Loucy (cell line): Measurements from ENCODE around the gene GNAI3.

Experiments used
- H2AFZ ChIP-seq: fragments of 200-600 bp; sonication (generic); 2 replicates; pipeline ENCODE4 v1.6.0; 2016; ENCODE audit warnings: antibody characterized with exemption, mild to moderate bottlenecking, low read length, moderate library complexity
- H3F3A ChIP-seq: fragments of 200-600 bp; 2 replicates; pipeline ENCODE4 v1.6.0; 2016; ENCODE audit warnings: antibody characterized with exemption, low read depth, mild to moderate bottlenecking
- H3K27me3 ChIP-seq: fragments of 200-600 bp; sonication (generic); 2 replicates; pipeline ENCODE4 v1.6.1; 2014; ENCODE audit warnings: low read length, mild to moderate bottlenecking; ENCODE audit not compliant: insufficient read depth, poor library complexity, severe bottlenecking
- H3K36me3 ChIP-seq: fragments of 200-600 bp; sonication (generic); 2 replicates; pipeline ENCODE4 v1.6.1; 2016; ENCODE audit warnings: low read length; ENCODE audit not compliant: insufficient read depth
- H3K4me1 ChIP-seq: fragments of 200-600 bp; sonication (generic); 2 replicates; pipeline ENCODE4 v1.5.1; 2014; ENCODE audit warnings: low read length, mild to moderate bottlenecking; ENCODE audit not compliant: insufficient read depth, poor library complexity, severe bottlenecking
- H3K4me2 ChIP-seq: fragments of 200-600 bp; sonication (generic); 2 replicates; pipeline ENCODE4 v1.6.0; 2014; ENCODE audit warnings: antibody characterized with exemption, low read length, low read depth, mild to moderate bottlenecking; ENCODE audit not compliant: poor library complexity, severe bottlenecking
- H3K4me3 ChIP-seq: fragments of 200-600 bp; sonication (generic); 2 replicates; pipeline ENCODE4 v1.5.1; 2014; ENCODE audit warnings: low read length, mild to moderate bottlenecking, mixed read lengths; ENCODE audit not compliant: poor library complexity, severe bottlenecking
- H3K79me2 ChIP-seq: fragments of 200-600 bp; sonication (generic); 2 replicates; pipeline ENCODE4 v1.6.1; 2014; ENCODE audit warnings: low read length; ENCODE audit not compliant: insufficient read depth
- H3K9ac ChIP-seq: fragments of 200-600 bp; sonication (generic); 2 replicates; pipeline ENCODE4 v1.6.0; 2014; ENCODE audit warnings: mild to moderate bottlenecking, low read depth, low read length, moderate library complexity; ENCODE audit not compliant: poor library complexity, severe bottlenecking
- H3K9me2 ChIP-seq: fragments of 200-600 bp; sonication (generic); replicated peaks from 2 replicates; pipeline ENCODE4 v1.6.1; 2016; ENCODE audit warnings: low read depth, low read length, mixed read lengths
- H3K9me3 ChIP-seq: fragments of 200-600 bp; sonication (generic); 2 replicates; pipeline ENCODE4 v1.6.1; 2014; ENCODE audit warnings: mild to moderate bottlenecking, antibody characterized with exemption, low read length, low read depth; ENCODE audit not compliant: insufficient read depth
- H4K20me1 ChIP-seq: fragments of 200-600 bp; sonication (generic); 2 replicates; pipeline ENCODE4 v1.6.0; 2014; ENCODE audit warnings: antibody characterized with exemption, low read length, mild to moderate bottlenecking; ENCODE audit not compliant: insufficient read depth, poor library complexity, severe bottlenecking
- CTCF ChIP-seq: fragments of 200-600 bp; sonication (generic); conservative IDR thresholded peaks from 2 replicates; pipeline ENCODE4 v1.5.1; 2014; ENCODE audit warnings: mild to moderate bottlenecking, antibody characterized with exemption, low read length
- EZH2phosphoT487 ChIP-seq: fragments of 200-600 bp; IDR thresholded peaks from 2 replicates; pipeline ENCODE4 v1.6.1; 2018; ENCODE audit warnings: antibody characterized with exemption, mild to moderate bottlenecking, moderate library complexity, borderline replicate concordance

The GNAI3 gene

GRCh38 chr1:109598156-109598555 is 49.7 kb downstream of the GNAI3 start:
- Histone ChIP-seq H3K4me2 (no peak overlapping the region), H4K20me1 (no peaks in the 10 kb centered on the region), H3K27me3 (no peaks in the 10 kb centered on the region), H3F3A (no peaks in the 10 kb centered on the region), H3K4me3 (no peak overlapping the region), H3K9me2 (no peaks in the 10 kb centered on the region), H3K36me3 (peaks cover 25% of the 10 kb centered on the region; the same call in 1 of the 2 replicates), H3K4me1 (peaks cover 2% of the 10 kb centered on the region), H2AFZ (no peak overlapping the region), H3K9me3 (no peaks in the 10 kb centered on the region), H3K9ac (no peak overlapping the region), H3K79me2 (no peaks in the 10 kb centered on the region)
- TF ChIP-seq EZH2phosphoT487 (no peak), CTCF (no peak)

GRCh38 chr1:109598655-109599054 is 50.2 kb downstream of the GNAI3 start:
- Histone ChIP-seq H3K36me3 (peaks cover 20% of the 10 kb centered on the region; the same call in 1 of the 2 replicates), H3K9me2 (no peaks in the 10 kb centered on the region), H3K79me2 (no peaks in the 10 kb centered on the region)

GRCh38 chr1:109603229-109603628 is 54.8 kb downstream of the GNAI3 start:
- Histone ChIP-seq H3K9me2 (no peaks in the 10 kb centered on the region), H3K4me2 (no peak overlapping the region), H3K9ac (no peak overlapping the region), H3K4me3 (no peak overlapping the region), H3F3A (no peaks in the 10 kb centered on the region), H3K27me3 (no peaks in the 10 kb centered on the region), H3K4me1 (peaks cover 7% of the 10 kb centered on the region), H4K20me1 (no peaks in the 10 kb centered on the region), H2AFZ (no peak overlapping the region), H3K36me3 (no peaks in the 10 kb centered on the region), H3K9me3 (no peaks in the 10 kb centered on the region), H3K79me2 (no peaks in the 10 kb centered on the region)
- no peak for TF ChIP-seq CTCF
- no peak for TF ChIP-seq EZH2phosphoT487

More at GRCh38 chr1:109598655-109599054, 50.2 kb downstream of the GNAI3 start:
- TF ChIP-seq CTCF: peak; percentile 54
- no peak for TF ChIP-seq EZH2phosphoT487
- no peak overlapping the region for H3K4me2 ChIP-seq
- H3F3A ChIP-seq: no peaks in the 10 kb centered on the region
- H3K9me3 ChIP-seq: no peaks in the 10 kb centered on the region
- no peak overlapping the region for H2AFZ ChIP-seq
- H3K27me3 ChIP-seq: no peaks in the 10 kb centered on the region
- H3K9ac ChIP-seq: no peak overlapping the region
- H3K4me1 ChIP-seq: peaks cover 7% of the 10 kb centered on the region
- no peak overlapping the region for H3K4me3 ChIP-seq
- H4K20me1 ChIP-seq: no peaks in the 10 kb centered on the region
